Measurements from ENCODE around the gene VWA8. TPM values are rescaled to one million over a fixed set of nuclear protein-coding genes. Genes with fewer than 3 reads are reported as not detected.

VWA8 gene
- total and polyA plus RNA-seq, 2 of the 8 experiments (the other 6 are each of a cell fraction or from before 2014, with no cell fraction given), result 5.9 to 19.6 TPM

GRCh38 chr13:41681587-41681986 is 279.3 kb downstream of the VWA8 start (continued):
- no peak for TF ChIP-seq CHD7 (IDR thresholded peaks at IDR 0.05; ENCODE audit: insufficient replicate concordance, low read length)
- TF ChIP-seq KDM5A (IDR thresholded peaks at IDR 0.05; ENCODE audit: low read length), result no peak
- TF ChIP-seq NRF1 (IDR thresholded peaks at IDR 0.05; ENCODE audit: low read depth, low read length), result no peak
- no peak for TF ChIP-seq E2F6 (IDR thresholded peaks at IDR 0.05)
- TF ChIP-seq JUN (IDR thresholded peaks at IDR 0.05; ENCODE audit: low read depth, low read length), result no peak
- no peak for TF ChIP-seq HDAC6 (IDR thresholded peaks at IDR 0.05; ENCODE audit: low read depth, low read length)
- TF ChIP-seq GTF2F1 (IDR thresholded peaks at IDR 0.05; ENCODE audit: borderline replicate concordance, low read depth, low read length), result no peak
- no peak for TF ChIP-seq POLR2A (IDR thresholded peaks at IDR 0.05; ENCODE audit: control extremely low read depth in 1 of 2, low read depth in 2 of 2, low read length in 2 of 2)
- no peak for TF ChIP-seq YY1 (IDR thresholded peaks at IDR 0.05; ENCODE audit: low read depth, low read length)
- no peak for TF ChIP-seq SP4 (IDR thresholded peaks at IDR 0.05; ENCODE audit: low read length)
- no peak for TF ChIP-seq SIN3A (conservative IDR thresholded peaks at IDR 0.05 in 1 of 2, IDR thresholded peaks at IDR 0.05 in 1 of 2; ENCODE audit: low read depth in 1 of 2, low read length in 2 of 2)
- TF ChIP-seq TEAD4 (IDR thresholded peaks at IDR 0.05; ENCODE audit: low read depth, low read length), result no peak
- TF ChIP-seq JUND (IDR thresholded peaks at IDR 0.05; ENCODE audit: low read length), result no peak
